NCI-H524 treated with DMSO at 0.1 percent for 48 hours (cell line): Measurements from ENCODE around the gene YIPF3.
A peak's percentile ranks its signal among the peaks of the same experiment; 100 is the strongest.
"Not testable (repeated sequence)": the region's sequence is repeated elsewhere in the genome, so short reads cannot be mapped to it uniquely, and the experiment has no call there.

Source experiments
- DNase-seq: peaks from one replicate; lab custom pipeline; 2025; lab: John Stamatoyannopoulos, UW

The YIPF3 gene

GRCh38 chr6:43516697-43517504 lies at the start of gene YIPF3, which contains the start of gene POLR1C:
TSS of gene YIPF3 (minus strand) at chr6:43516926. CDS start at chr6:43516807, 119 bp downstream.
TSS of gene POLR1C (plus strand) at chr6:43517089. CDS start at chr6:43517110, 21 bp downstream.
- DNase-seq = peak; percentile 92

- DNase-seq = no peak
Measured at GRCh38 chr6:43559328-43559727, 42.6 kb upstream of the YIPF3 start.

- DNase-seq = not testable (repeated sequence)
Measured at GRCh38 chr6:43557620-43558019, 40.9 kb upstream of the YIPF3 start.

- DNase-seq = no peak
Measured at GRCh38 chr6:43547222-43547621, 30.5 kb upstream of the YIPF3 start.

GRCh38 chr6:43544461-43544860 lies 27.7 kb upstream of the YIPF3 start:
- DNase-seq = no peak

- DNase-seq = no peak
Measured at GRCh38 chr6:43541774-43542471, 25.2 kb upstream of the YIPF3 start.

- DNase-seq = no peak
Measured at GRCh38 chr6:43540507-43540906, 23.8 kb upstream of the YIPF3 start.

GRCh38 chr6:43539409-43539808 lies 22.7 kb upstream of the YIPF3 start:
- not testable (repeated sequence) for DNase-seq

- not testable (repeated sequence) for DNase-seq
Measured at GRCh38 chr6:43538986-43539385, 22.3 kb upstream of the YIPF3 start.

GRCh38 chr6:43532201-43532600 lies 15.5 kb upstream of the YIPF3 start:
- no peak for DNase-seq

- DNase-seq = no peak
Measured at GRCh38 chr6:43524483-43524961, 7.8 kb upstream of the YIPF3 start.

GRCh38 chr6:43523284-43523683 lies 6.6 kb upstream of the YIPF3 start:
- no peak for DNase-seq

- DNase-seq = no peak
Measured at GRCh38 chr6:43522547-43523261, 6.0 kb upstream of the YIPF3 start.

GRCh38 chr6:43521836-43522235 lies 5.1 kb upstream of the YIPF3 start:
- no peak for DNase-seq

- DNase-seq = no peak
Measured at GRCh38 chr6:43520097-43520496, 3.4 kb upstream of the YIPF3 start.

- no peak for DNase-seq
Measured at GRCh38 chr6:43517505-43518357, 1.0 kb upstream of the YIPF3 start.

GRCh38 chr6:43516367-43516696 lies 394 bp downstream of the YIPF3 start:
- no peak for DNase-seq

- DNase-seq = no peak
Measured at GRCh38 chr6:43515808-43516207, 918 bp downstream of the YIPF3 start.

- no peak for DNase-seq
Measured at GRCh38 chr6:43511824-43512415, 4.8 kb downstream of the YIPF3 start.

- no peak for DNase-seq
Measured at GRCh38 chr6:43510827-43511163, 5.9 kb downstream of the YIPF3 start.
